HG02588 (cell line): ENCODE results near the gene ANKRD28.
"Not testable (repeated sequence)": the region's sequence is repeated elsewhere in the genome, so short reads cannot be mapped to it uniquely, and the experiment has no call there.

Experiments used
- ATAC-seq: cut with Tn5 transposase; IDR thresholded peaks from one replicate; pipeline ENCODE4 v1.9.1; 2021; ENCODE audit warnings: mild to moderate bottlenecking, moderate library complexity; ENCODE audit not compliant: unreplicated experiment

Gene ANKRD28

DNA sequence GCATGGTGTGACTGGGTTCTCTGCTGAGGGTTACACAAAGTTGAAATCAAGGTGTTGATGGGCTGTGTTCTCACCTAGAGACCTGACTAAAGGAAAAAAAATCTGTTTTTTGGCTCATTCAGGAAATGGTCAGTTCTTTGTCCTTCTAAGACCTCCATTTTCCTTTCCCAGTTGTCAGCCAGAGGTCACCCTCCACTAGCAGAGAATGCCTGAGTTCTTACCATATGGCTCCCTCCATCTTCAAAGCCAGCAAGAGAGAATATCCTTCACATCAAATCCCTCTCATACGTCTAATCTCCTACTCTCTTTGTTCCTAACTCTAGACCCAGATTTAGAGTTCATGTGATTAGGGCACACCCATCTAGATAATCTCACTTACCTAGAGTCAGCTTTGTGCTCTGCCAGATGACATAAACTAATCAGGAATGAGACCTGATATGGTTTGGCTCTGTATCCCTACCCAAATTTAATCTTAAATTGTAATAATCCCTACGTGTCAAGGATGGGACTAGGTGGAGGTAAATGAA is 19.4 kb downstream of the ANKRD28 start:
- no peak for ATAC-seq

DNA sequence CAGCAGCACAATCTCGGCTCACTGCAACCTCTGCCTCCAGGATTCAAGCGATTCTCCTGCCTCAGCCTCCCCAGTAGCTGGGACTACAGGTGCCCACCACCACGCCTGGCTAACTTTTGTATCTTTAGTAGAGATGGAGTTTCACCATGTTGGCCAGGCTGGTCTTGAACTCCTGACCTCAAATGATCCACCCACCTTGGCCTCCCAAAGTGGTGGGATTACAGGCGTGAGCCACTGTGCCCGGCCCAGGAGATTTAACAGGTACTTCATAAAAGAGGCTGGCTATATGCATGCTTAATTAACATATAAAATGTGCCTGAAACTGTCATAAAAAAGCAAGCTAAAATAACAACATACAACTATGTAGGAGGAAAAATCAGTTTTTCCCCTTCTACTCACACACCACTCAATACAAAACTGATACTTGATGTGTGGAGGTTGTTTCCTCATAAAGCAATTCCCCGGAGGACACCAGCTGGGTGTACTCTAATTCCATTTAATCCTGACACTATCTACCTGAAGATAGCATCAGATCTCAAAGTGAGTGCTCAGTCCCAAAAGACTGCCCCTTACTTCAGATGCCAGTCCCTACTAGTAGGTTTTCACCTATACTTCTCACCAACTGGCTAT is 22.7 kb downstream of the ANKRD28 start:
- ATAC-seq = peak; percentile 75

DNA sequence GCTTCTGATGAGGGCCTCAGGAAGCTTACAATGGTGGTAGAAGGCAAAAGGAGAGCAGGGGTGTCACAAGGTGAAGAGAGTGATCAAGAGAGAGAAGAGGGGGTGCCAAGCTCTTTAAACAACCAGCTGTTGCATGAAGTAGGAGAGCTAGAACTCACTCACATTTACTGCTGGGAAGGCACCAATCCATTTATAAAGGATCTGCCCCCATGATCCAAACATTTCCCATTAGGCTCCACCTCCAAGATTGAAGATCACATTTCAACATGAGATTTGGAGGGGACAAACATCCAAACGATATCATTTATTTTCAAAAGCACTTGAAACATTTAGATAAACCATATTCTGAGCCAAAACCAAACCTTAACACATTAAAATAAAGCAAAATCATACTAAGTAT is 26.3 kb downstream of the ANKRD28 start:
- ATAC-seq = no peak

DNA sequence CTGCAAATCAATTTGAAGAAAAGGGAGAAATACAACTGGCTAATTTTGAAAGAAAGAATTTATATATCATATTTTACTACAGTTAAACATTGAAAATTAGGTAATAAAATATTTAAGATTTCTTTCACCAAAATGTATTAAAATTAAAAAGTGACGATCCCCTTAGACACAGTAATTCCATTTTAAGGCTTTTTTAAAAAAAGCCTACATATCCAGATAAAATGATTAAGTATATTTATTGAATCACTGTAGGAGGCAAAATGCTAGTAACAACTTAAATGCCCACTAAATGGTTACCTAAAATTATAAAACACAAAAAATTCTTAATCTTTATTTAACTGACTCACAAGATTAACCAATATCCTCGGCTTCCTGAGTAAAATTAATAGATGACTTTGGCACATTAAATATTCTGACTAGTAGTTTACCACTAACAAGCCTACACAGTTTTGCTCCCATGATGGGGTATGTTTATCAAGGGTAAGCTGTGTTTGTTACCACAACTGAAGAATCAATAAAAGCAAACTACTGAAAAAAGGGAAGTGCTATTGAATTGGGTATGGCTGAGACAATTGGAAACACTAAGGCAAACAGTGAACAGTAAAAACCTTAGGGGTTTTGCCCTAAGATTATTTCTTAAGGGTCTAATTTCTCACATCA is 28.4 kb downstream of the ANKRD28 start:
- ATAC-seq = no peak

DNA sequence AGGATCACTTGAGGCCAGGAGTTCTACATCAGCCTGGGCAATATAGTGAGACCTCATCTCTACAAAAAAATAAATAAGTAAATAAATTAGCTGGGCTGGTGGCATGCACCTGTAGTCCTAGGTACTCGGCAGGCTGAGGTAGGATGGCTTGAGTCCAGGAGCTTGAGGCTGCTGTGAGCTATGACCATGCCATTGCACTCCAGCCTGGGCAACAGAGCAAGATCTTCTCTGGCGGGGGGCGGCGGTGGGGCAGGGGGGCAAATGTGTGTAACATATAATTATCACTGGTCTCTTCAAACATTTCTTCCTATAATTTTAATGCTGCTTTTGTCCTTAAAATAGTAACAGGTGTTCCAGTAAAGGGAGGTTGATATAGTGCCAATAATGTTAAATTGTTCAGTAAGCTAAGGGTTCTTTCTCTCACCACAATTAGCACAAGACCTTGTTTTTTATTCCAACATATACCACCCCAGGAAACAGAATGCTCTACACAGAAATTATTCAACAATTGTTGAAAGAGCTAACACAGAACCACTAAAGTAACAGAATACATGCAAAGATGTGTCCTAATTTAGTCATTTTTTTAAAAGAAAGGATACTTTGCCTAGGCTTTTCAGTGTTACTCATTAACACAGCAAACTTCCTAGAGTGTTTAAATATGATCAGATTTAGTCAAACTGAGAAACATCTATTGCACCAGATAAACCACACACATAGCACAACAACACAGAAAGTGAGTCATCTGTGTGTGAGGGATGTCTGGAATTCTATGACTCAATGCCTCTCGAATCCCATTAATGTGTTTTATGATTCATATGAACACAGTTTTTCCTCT is 29.1 kb downstream of the ANKRD28 start:
- peak; percentile 89 for ATAC-seq

DNA sequence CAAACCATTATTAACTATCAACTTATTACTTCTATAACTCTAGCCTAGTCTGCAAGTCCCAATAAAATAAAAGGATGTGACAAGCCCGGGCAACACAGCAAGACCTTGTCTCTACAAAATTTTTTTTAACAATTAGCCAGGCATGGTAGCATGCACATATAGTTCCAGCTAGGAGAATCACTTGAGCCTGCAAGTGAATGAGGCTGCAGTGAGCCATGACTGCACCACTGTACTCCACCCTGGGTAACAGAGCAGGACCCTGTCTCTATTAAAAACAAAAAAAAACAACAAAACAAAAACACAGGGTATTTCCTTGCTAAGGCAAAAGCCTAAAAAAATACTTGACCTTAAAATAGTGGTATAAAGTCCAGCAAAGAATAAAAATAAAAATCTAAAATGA is 31.4 kb downstream of the ANKRD28 start:
- no peak for ATAC-seq

DNA sequence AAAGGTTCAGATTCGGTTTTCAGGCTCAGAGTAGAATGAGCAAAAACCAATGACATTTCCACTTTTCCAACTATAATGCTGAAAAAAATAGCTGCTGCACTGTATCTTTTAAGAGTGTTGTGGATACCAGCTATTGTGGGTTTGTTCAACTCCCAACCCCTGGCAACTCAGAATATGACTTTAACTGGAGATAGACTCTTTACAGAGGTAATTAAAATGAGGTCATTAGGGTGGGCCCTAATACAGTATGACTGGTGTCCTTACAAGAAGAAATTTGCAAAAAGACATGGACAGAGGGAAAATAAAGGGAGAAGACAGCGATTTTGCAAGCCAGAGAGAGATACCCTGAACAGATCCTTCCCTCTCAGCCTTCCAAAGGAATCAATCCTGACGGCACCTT is 39.5 kb downstream of the ANKRD28 start:
- ATAC-seq = no peak

DNA sequence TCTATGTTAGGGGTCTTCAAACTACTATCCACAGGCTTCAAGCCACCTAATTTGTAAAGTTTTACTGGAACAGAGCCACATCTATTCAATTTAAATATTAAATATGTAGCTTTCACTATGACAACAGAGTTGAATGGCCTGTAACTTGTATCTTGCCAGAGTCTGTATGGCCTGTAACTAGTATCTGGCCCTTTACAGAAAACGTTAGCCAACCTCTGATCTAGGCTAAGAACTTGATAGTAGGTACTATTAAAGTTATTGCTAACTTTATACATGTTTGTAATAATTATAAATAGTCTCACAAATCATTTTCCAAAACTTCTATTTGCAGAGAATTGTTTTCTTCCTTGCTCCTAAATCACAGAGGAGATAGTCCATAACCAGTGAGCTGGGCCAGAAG is 40.0 kb downstream of the ANKRD28 start:
- ATAC-seq = no peak

DNA sequence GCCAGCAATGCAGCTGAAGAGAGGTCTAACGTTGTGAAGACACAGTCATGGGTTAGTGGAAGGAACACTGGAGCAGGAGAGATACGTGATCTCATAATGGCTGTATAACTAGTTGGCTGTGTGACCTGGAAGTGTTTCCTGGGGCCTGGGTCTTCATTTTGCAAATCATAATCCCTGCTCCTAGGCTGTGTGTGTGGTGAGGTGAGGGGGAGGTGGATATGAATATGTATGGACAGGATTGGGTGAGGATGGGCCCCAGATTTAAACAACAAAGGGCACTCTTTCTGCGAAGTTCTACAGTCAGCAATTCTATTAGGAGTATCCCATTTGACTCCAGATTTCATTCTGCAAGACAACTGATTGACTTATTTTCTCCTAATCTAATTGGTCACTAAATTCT is 41.3 kb downstream of the ANKRD28 start:
- ATAC-seq = no peak

DNA sequence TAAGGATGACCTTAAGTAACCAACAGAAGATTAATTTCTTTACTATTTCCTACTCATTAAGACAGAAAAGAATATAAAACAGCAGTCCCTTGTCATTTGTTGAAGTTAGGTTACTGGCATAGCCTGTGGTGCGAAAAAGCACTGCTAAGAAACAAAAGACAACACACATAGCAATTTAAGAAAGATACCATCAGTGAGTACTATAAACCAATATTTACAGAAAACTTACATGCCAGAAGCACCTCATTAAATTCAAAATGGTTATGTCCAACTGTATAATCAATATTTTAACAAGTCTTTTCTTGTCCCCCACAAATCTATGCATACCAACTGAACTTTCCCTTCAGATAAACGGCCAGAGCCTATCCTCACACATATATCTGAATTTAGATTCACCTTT is 42.0 kb downstream of the ANKRD28 start:
- ATAC-seq = no peak

DNA sequence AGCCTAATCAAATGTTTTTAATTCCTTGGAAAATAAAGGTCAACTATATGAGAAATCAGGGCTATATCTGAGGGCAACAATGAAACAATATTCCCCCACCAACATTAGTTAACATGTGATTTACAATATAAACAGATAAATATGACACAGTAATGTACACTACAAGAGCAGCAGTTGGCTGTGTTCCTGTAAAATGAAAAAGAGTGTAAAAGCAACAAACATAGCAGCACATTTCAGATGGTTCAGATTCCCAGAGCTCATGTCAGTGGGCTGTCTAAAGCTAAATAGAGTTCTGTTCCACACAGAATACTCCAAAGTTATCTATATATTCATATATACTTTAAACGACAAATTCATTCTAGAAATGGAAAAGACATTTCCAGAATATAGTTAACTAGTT is 42.6 kb downstream of the ANKRD28 start:
- no peak for ATAC-seq

DNA sequence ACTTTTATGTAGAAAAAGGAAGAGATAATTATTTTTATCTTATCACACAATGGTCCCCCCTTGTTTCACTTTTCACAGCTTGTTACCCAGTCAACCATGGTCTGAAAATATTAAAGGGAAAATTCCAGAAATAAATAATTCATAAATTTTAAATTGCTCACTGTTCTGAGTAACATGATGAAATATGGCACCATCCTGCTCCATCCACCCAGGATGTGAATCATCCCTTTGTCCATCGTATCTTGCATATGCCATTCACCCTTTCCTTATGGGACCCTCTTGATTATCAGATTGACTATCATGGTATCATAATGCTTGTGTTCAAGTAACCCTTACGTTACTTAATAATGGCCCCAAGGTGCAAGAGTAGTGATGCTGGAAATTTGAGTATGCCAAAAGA is 43.7 kb downstream of the ANKRD28 start:
- ATAC-seq = no peak

DNA sequence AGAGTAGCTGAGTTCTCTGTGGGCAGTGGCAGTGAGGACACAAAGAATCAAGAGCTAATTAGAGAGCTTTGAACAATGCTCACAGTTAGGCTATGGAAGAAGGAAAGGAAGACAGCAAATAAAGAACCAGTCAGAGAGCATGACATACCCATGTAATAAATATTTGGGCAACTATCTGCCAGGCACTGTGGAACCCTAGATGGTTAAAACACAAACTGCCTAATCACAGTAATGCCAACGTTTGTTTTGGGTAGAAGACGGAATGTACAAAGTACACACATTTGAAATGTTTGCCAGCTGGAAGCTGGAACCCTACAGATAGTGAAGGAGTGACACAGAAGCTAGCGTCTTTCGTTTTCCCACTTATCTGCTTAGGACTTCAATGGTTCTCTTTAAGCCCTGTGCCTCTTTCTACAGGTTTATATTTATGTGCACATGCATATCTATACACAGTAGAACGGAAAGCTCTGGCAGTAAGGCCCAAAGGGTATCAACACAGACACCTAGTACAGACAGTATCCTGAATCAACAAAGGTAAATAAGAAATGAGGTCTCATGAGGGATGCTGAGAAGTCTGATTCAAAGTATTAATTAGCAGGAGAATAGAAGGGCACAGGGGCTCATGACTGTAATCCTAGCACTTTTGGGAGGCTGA is 44.6 kb downstream of the ANKRD28 start:
- ATAC-seq = no peak

DNA sequence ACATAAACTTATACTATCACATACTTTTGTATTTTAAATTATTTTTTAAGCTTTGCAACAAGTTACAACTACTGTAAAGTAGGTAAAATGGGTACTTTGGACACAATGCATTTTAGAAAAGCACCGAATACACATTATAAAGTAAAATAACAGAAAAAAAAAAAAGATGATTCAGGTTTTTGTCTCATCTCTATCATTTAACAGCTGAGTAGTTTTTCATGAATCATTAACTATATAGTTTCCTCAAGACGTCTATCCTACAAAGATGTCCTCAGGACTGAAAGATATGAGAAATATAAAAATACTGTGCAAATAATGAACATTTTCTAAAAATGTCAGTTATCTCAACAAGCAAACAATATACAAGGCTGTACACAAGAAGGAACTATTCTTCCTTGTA is 46.9 kb downstream of the ANKRD28 start:
- no peak for ATAC-seq

DNA sequence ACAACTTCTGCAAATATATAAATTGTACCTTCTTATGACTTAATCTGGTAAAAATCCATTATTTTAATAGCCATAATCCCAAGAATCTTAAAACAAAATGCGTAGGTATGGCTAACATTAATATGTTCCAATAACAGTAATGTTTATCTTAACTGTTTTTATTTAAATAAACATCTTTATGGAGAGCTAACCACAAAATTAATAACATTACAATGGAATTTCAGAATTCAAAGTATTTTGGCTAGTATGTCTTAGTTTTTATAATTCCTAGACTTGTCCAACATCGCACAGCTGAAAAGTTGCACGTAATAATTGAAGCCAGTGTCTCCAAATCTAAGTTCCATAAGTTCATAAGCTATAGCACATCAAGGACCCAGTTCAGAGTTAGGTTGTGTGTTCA is 47.6 kb downstream of the ANKRD28 start:
- ATAC-seq = no peak

DNA sequence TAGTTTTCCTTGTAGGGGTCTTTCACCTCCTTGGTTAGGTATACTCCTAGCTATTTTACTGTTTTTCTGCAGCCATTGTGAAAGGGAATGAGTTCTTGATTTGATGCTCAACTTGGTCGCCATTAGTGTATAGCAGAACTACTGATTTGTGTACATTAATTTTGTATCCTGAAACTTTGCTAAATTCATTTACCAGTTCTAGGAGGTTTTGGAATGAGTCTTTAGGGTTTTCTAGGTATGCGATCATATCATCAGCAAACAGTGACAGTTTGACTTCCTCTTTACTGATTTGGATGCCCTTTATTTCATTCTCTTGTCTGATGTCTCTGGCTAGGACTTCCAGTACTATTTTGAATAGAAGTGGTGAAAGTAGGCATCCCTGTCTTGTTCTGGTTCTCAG is 51.9 kb downstream of the ANKRD28 start:
- not testable (repeated sequence) for ATAC-seq

DNA sequence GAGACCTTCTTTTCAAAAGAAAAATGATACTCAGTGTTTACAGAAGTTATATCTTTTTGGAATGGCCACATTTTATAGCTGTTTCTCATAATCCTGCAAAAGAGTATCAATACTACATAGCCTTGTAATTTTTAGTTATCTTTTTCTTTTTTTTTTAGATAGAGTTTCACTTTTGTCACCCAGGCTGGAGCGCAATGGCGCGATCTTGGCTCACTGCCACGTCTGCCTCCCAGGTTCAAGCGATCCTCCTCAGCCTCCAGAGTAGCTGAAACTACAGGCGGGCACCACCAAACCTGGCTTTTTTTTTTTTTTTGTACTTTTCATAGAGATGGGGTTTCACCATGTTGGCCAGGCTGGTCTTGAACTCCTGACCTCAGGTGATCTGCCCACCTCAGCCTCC is 53.6 kb downstream of the ANKRD28 start:
- no peak for ATAC-seq

DNA sequence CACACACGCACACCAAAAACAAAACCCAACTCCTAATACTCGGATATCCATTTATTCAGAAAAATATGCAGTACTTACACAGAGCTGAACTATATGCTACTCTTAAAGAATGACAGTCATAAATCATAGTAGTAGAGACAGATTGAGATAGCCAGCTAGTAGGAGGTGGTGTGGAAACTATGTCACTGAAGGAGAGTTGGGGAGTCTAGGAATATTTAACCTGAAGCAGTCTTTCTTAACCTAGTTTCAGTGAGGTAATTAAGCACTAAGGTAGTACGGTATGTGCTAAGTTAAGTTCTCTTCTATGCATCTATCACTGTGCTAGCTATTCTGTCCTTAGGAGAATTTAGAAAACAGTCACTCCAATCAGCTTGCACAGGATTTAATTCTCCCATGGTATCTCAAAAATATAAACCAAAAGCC is 54.2 kb downstream of the ANKRD28 start:
- ATAC-seq = no peak

DNA sequence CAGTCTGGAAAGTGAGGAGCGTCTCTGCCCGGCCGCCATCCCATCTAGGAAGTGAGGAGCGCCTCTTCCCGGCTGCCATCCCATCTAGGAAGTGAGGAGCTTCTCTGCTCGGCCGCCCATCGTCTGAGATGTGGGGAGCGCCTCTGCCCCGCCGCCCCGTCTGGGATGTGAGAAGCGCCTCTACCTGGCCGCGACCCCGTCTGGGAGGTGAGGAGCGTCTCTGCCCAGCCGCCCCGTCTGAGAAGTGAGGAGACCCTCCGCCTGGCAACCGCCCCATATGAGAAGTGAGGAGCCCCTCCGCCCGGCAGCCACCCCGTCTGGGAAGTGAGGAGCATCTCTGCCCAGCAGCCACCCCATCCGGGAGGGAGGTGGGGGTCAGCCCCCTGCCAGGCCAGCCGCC is 55.5 kb downstream of the ANKRD28 start:
- ATAC-seq = not testable (repeated sequence)

DNA sequence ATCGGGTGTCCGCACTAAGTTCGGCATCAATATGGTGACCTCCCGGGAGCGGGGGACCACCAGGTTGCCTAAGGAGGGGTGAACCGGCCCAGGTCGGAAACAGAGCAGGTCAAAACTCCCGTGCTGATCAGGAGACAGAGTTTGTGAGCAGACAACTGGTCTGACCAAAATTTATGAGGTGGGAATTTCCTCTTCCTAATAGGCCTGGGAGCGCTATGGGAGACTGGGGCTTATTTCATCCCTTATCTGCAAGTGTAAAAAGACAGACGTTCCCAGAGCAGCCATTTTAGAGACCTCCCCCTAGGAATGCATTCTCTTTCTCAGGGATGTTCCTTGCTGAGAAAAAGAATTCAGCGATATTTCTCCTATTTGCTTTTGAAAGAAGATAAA is 59.2 kb downstream of the ANKRD28 start:
- not testable (repeated sequence) for ATAC-seq

DNA sequence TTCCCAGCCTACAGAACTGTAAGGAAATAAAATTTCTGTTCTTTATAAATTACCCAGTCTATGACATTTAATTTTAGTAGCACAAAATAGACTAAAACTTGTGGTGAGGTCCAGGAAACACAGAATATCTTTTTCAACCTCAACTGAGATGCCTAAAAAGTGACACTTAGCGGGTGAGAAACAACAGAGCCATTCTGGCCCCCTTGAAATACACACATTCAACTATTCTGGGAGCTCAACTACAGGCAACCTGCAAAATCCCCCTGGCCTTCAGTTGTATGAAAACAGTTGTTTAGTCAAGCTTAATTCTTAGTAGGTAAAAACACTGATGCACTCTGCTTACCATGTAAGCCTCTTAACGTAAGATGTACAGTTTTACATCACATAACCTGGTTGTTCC is 66.8 kb downstream of the ANKRD28 start:
- ATAC-seq = no peak
